Mesothelial cell of epicardium (in vitro differentiated cells): ENCODE data around the gene LTBP4. TPM values are rescaled to one million over a fixed set of nuclear protein-coding genes. Genes with fewer than 3 reads are reported as not detected.

ENCODE experiments used
- DNase-seq, 2 experiments: peaks; one replicate each; pipeline ENCODE4 v3.0.0; 2021; ENCODE audit warnings: low spot score in 2 of 2; ENCODE audit not compliant: unreplicated experiment in 2 of 2
- H3K27ac Mint-ChIP-seq: 2 replicates; pipeline ENCODE4 v1.8.0; 2021; ENCODE audit warnings: mixed read lengths
- H3K27me3 Mint-ChIP-seq: 2 replicates; pipeline ENCODE4 v1.8.0; 2021; ENCODE audit warnings: low read depth, mixed read lengths
- H3K36me3 Mint-ChIP-seq: 2 replicates; pipeline ENCODE4 v1.8.0; 2021; ENCODE audit warnings: mixed read lengths
- H3K4me1 Mint-ChIP-seq: 2 replicates; pipeline ENCODE4 v1.8.0; 2021; ENCODE audit warnings: mixed read lengths
- H3K4me3 Mint-ChIP-seq: 2 replicates; pipeline ENCODE4 v1.8.0; 2021; ENCODE audit warnings: mild to moderate bottlenecking, moderate library complexity, mixed read lengths
- H3K9me3 Mint-ChIP-seq: 2 replicates; pipeline ENCODE4 v1.8.0; 2021; ENCODE audit warnings: mixed read lengths
- total RNA-seq: library from RNA; stranded (reverse); gene quantifications from 3 replicates; pipeline ENCODE4 v1.2.1, GENCODE V29; 2021
- TF ChIP-seq, protein P1 (sequence below): fragments of 200-600 bp; sonication (generic); IDR thresholded peaks from one replicate; pipeline ENCODE4 v1.5.0; 2021; ENCODE audit warnings: antibody characterized with exemption; ENCODE audit not compliant: unreplicated experiment

The LTBP4 gene
- total RNA-seq, 1 donor from 2014 or later: 344 TPM

DNA sequence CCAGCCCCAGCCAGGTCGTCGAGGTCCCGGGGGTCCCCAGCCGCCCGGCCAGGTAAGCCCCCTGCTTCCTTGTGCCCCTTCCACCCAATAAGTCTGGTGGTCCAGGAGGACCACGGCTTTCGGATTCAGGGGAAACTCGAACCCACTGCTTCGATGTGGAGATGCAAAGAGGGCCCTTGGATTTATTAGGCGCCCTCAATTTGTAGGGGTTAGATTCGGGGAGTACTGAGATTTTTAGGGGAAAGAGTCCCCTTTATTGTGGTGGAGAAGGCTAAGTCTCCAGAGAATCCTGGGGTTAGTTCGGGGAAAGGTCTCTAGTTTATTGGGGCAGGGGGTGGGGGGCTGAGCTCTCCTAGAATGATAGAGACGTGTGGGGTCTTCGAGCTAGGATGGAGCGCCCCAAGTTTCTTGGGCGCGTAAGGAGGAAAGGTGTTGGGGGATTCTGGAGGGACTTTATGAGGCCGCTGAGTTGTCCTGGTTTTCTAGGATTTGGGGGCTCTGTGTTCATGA is 3.8 kb upstream of the LTBP4 start:
- H3K9me3 Mint-ChIP-seq: no peaks in the 10 kb centered on the region
- peaks cover 26% of the 10 kb centered on the region for H3K4me1 Mint-ChIP-seq
- peak overlapping the region; percentile 64 for H3K4me3 Mint-ChIP-seq
- H3K27ac Mint-ChIP-seq: peak overlapping the region; percentile 51
- no peaks in the 10 kb centered on the region for H3K36me3 Mint-ChIP-seq
- no peak for DNase-seq
- TF ChIP-seq, protein P1, sequence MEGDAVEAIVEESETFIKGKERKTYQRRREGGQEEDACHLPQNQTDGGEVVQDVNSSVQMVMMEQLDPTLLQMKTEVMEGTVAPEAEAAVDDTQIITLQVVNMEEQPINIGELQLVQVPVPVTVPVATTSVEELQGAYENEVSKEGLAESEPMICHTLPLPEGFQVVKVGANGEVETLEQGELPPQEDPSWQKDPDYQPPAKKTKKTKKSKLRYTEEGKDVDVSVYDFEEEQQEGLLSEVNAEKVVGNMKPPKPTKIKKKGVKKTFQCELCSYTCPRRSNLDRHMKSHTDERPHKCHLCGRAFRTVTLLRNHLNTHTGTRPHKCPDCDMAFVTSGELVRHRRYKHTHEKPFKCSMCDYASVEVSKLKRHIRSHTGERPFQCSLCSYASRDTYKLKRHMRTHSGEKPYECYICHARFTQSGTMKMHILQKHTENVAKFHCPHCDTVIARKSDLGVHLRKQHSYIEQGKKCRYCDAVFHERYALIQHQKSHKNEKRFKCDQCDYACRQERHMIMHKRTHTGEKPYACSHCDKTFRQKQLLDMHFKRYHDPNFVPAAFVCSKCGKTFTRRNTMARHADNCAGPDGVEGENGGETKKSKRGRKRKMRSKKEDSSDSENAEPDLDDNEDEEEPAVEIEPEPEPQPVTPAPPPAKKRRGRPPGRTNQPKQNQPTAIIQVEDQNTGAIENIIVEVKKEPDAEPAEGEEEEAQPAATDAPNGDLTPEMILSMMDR: no peak
- peaks cover 54% of the 10 kb centered on the region for H3K27me3 Mint-ChIP-seq

DNA sequence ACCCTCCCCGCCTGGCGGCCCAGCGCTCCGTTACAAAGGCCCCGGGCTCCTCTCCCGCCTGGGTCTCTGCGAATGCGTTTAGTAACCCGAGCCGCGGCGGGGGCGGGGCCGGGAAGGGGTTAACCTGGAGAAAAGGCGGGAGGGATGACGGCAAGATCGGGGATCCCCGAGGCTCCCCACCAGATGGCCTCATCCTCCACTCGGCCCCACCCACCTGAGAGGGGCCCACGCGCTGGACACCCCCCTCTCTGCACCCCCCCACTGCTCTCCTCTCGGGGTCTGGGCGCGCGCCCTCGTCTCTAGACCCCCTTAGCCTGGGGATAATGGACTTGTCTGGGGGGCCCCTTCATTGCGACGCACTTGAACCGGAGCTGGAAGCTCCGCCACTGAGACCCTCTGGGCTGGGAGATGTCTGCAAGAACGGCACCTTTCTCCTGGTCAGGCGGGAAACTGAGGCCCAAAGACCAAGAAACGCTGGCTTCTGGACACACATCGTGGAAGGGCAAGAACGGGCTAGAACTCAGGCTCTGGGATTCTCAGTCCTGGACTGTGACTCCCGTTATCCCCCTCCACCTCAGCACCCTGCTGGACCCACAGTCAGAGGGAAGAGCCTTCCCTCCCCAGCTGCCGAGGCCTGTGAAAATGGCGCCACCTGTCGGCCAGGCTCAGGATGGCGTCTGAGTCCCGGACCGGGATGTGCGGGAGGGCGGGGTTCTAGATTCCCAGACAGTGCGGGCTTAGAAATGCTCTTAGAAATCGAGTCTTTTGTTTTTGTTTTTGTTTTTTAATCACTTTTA is 2.9 kb upstream of the LTBP4 start:
- Mint-ChIP-seq H3K9me3 (no peaks in the 10 kb centered on the region), H3K36me3 (no peaks in the 10 kb centered on the region), H3K27ac (peak overlapping the region; percentile 85), H3K27me3 (peaks cover 54% of the 10 kb centered on the region), H3K4me1 (peaks cover 35% of the 10 kb centered on the region), H3K4me3 (peak overlapping the region; percentile 81)
- TF ChIP-seq, protein P1: peak; percentile 99
- DNase-seq: peak; percentile 82 to 96

DNA sequence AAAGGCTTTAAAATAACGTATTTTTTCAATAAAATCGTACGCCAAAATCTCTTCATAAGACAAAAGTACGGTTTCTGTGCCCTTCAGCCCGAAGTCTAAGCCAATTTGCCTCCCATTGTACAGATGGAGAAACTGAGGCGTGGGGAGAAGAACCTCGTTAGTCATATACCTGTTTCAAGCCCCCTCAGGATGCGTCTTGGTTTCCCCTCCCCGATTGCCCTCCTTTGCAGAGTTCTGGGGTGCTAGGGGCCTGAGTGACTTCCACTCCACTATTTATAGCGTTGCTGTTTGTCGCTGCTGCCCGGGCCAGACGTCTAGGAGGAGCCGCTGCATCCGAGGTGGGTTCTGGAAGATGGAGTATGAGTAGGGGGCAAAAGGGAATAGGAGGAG is 2.3 kb upstream of the LTBP4 start:
- Mint-ChIP-seq H3K27me3 (peaks cover 54% of the 10 kb centered on the region), H3K4me3 (peak overlapping the region; percentile 81), H3K9me3 (no peaks in the 10 kb centered on the region), H3K36me3 (no peaks in the 10 kb centered on the region), H3K4me1 (peaks cover 39% of the 10 kb centered on the region), H3K27ac (no peak overlapping the region)
- DNase-seq: no peak
- TF ChIP-seq, protein P1: no peak

DNA sequence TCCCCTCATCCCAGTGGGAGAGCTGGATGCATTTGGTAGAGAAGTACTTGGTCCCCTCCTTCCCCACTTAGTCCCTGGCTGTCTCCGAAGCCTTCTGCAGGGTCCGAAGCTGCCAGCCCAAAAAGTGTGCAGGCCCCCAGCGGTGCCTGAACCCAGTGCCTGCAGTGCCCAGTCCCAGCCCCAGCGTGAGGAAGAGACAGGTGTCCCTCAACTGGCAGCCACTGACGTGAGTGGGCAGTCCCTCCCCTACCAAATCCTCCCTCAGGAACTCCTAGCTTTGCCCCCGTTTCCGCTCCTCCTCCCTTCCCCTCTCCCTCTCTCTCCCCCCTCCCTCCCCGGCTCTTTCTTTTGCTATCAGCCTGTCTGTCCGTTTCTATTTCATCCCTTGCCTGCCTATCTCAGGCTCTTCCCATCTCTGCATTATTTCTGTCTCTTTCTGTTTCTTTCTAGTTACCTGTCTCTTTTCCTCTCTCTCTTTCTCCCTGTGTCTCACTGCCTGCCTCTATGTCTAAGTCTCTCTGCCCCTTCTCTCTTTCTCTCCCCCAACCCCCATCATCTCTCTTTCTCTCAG is 1.8 kb upstream of the LTBP4 start:
- H3K27me3 Mint-ChIP-seq: peaks cover 58% of the 10 kb centered on the region
- H3K4me1 Mint-ChIP-seq: peaks cover 43% of the 10 kb centered on the region
- DNase-seq: no peak
- H3K9me3 Mint-ChIP-seq: no peaks in the 10 kb centered on the region
- H3K4me3 Mint-ChIP-seq: peak overlapping the region; percentile 81
- no peaks in the 10 kb centered on the region for H3K36me3 Mint-ChIP-seq
- TF ChIP-seq, protein P1: no peak
- H3K27ac Mint-ChIP-seq: peak overlapping the region; percentile 36

DNA sequence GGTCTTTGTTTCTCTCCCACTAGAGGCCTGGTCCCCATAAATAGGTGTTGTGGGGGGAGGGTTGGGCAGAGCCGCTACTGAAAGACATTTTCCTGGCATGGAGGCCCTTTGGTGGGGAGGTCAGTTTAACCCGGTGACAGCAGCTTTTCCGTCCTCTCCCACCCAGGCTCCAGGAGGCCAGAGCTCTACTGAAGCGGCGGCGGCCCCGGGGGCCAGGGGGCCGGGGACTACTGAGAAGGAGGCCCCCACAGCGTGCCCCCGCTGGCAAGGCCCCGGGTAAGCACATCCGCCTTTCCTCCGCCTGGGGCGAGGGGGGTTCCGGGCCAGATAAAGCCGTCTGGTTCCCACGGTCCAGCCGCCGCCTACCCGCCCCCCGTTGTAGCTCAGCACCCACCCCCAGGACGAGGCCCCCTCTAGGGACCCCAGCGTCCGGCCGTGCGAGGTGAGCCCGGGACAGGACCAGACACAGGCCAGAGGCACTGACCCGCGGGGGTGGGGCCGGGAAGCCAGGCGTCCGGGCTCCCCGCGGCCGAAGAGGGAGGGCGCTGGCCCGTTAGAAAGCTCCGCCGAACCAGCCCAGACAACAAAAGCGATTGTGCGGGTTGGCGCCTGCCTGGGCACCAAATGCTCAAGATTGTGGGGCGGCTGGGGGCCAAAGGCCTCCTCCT is 1.1 kb upstream of the LTBP4 start:
- no peaks in the 10 kb centered on the region for H3K9me3 Mint-ChIP-seq
- H3K4me3 Mint-ChIP-seq: peak overlapping the region; percentile 81
- H3K36me3 Mint-ChIP-seq: no peaks in the 10 kb centered on the region
- peaks cover 57% of the 10 kb centered on the region for H3K27me3 Mint-ChIP-seq
- peaks cover 44% of the 10 kb centered on the region for H3K4me1 Mint-ChIP-seq
- TF ChIP-seq, protein P1: no peak
- no peak for DNase-seq
- no peak overlapping the region for H3K27ac Mint-ChIP-seq
